SK-N-SH (cell line): Measurements from ENCODE around the gene PIERCE2. TPM values are rescaled to one million over a fixed set of nuclear protein-coding genes. Genes with fewer than 3 reads are reported as not detected.

Experiments
- CTCF ChIA-PET: fragments of 300-600, 350-600 bp; formaldehyde crosslinking; extraction: SDS; loops from one replicate; lab custom pipeline; 2021; lab: Yijun Ruan, JAX
- POLR2A ChIA-PET: fragments of 350-600 bp; sonication (Branson Sonifier 250); formaldehyde crosslinking; extraction: SDS; loops from one replicate; lab custom pipeline; 2020; ENCODE audit warnings: antibody characterized with exemption, inconsistent platforms; lab: Yijun Ruan, JAX
- DNase-seq: peaks from one replicate; pipeline ENCODE4 v3.0.0; 2012
- H2AFZ ChIP-seq: fragments of 200-600 bp; sonication (generic); 2 replicates; pipeline ENCODE4 v1.8.1; 2016; ENCODE audit warnings: antibody characterized with exemption, mild to moderate bottlenecking, low read depth
- H3F3A ChIP-seq: fragments of 200-600 bp; sonication (generic); replicated peaks from 2 replicates; pipeline ENCODE3; 2016; ENCODE audit warnings: antibody characterized with exemption, mild to moderate bottlenecking; ENCODE audit not compliant: insufficient read depth
- H3K27ac ChIP-seq, 2 experiments: fragments of 200-500 bp in 1 of 2; fragments of 200-600 bp in 1 of 2; sonication (Bioruptor generic) in 1 of 2; sonication (generic), shearing (Covaris generic) in 1 of 2; 2 replicates each; pipeline versions ENCODE4 v1.5.1 to v1.6.1; 2014 to 2016; ENCODE audit warnings: low read depth in 2 of 2, inconsistent platforms in 1 of 2, low read length in 1 of 2, mild to moderate bottlenecking in 1 of 2, mixed read lengths in 1 of 2
- H3K27me3 ChIP-seq: fragments of 200-600 bp; sonication (generic), shearing (Covaris generic); 2 replicates; pipeline ENCODE4 v1.6.1; 2016; ENCODE audit warnings: mixed run types; ENCODE audit not compliant: insufficient read depth
- H3K36me3 ChIP-seq, 2 experiments: fragments of 200-500 bp in 1 of 2; fragments of 200-600 bp in 1 of 2; sonication (Bioruptor generic) in 1 of 2; sonication (generic) in 1 of 2; replicated peaks in 1 of 2; 2 replicates each; pipeline versions ENCODE3 to v1.5.1; 2014 to 2016; ENCODE audit warnings: low read length in 1 of 2, mild to moderate bottlenecking in 1 of 2; ENCODE audit not compliant: insufficient read depth in 2 of 2, control insufficient read depth in 1 of 2
- H3K4me1 ChIP-seq, 2 experiments: fragments of 200-500 bp in 1 of 2; fragments of 200-600 bp in 1 of 2; sonication (Bioruptor generic) in 1 of 2; sonication (generic), shearing (Covaris generic) in 1 of 2; 2 replicates each; pipeline versions ENCODE4 v1.5.1 to v1.6.1; 2014 to 2016; ENCODE audit warnings: low read depth in 1 of 2, low read length in 1 of 2, mixed run types in 1 of 2; ENCODE audit not compliant: insufficient read depth in 2 of 2, control insufficient read depth in 1 of 2
- H3K4me2 ChIP-seq: fragments of 200-600 bp; sonication (generic), shearing (Covaris generic); 2 replicates; pipeline ENCODE4 v1.6.1; 2017; ENCODE audit warnings: mixed run types
- H3K4me3 ChIP-seq, 2 experiments: fragments of 200-500 bp in 1 of 2; fragments of 200-600 bp in 1 of 2; sonication (Bioruptor generic) in 1 of 2; sonication (generic), shearing (Covaris generic) in 1 of 2; 2 replicates each; pipeline versions ENCODE4 v1.5.1 to v1.8.1; 2014 to 2016; ENCODE audit warnings: low read depth in 2 of 2, inconsistent platforms in 1 of 2, low read length in 1 of 2, mild to moderate bottlenecking in 1 of 2, mixed read lengths in 1 of 2, moderate library complexity in 1 of 2
- H3K79me2 ChIP-seq: fragments of 200-600 bp; sonication (generic); 2 replicates; pipeline ENCODE4 v1.8.1; 2017; ENCODE audit warnings: mild to moderate bottlenecking; ENCODE audit not compliant: insufficient read depth
- H3K9ac ChIP-seq: fragments of 200-600 bp; sonication (generic); 2 replicates; pipeline ENCODE4 v1.6.1; 2017; ENCODE audit warnings: mixed run types
- H3K9me2 ChIP-seq: fragments of 200-600 bp; sonication (generic); 2 replicates; pipeline ENCODE4 v1.6.1; 2017; ENCODE audit warnings: mixed run types
- H3K9me3 ChIP-seq: fragments of 200-600 bp; sonication (generic); 2 replicates; pipeline ENCODE4 v1.6.1; 2017; ENCODE audit warnings: mixed run types, mild to moderate bottlenecking, moderate library complexity
- H4K20me1 ChIP-seq: fragments of 200-600 bp; sonication (generic); 2 replicates; pipeline ENCODE4 v1.6.1; 2017; ENCODE audit warnings: mild to moderate bottlenecking, mixed run types; ENCODE audit not compliant: insufficient read depth
- CTCF ChIP-seq: fragments of 200-600 bp; sonication (generic); IDR thresholded peaks from 2 replicates; pipeline ENCODE4 v1.6.1; 2017; ENCODE audit warnings: antibody characterized with exemption, mild to moderate bottlenecking, moderate library complexity
- FOSL2 ChIP-seq: IDR thresholded peaks from 2 replicates; pipeline ENCODE4 v1.4.0; 2012; ENCODE audit warnings: low read depth, mild to moderate bottlenecking, moderate library complexity, borderline replicate concordance
- FOXJ3 ChIP-seq: sonication (generic); formaldehyde crosslinking; IDR thresholded peaks from 2 replicates; pipeline ENCODE4 v1.5.1; 2020; ENCODE audit warnings: mild to moderate bottlenecking, missing genetic modification reagents
- GATA2 ChIP-seq: sonication (generic); formaldehyde crosslinking; IDR thresholded peaks from 2 replicates; pipeline ENCODE4 v1.5.0; 2020; ENCODE audit warnings: mild to moderate bottlenecking, missing genetic modification reagents
- JUND ChIP-seq: IDR thresholded peaks from 2 replicates; pipeline ENCODE4 v1.4.0; 2012
- MAX ChIP-seq: IDR thresholded peaks from 2 replicates; pipeline ENCODE4 v1.4.0; 2012; ENCODE audit warnings: low read depth
- MXI1 ChIP-seq: IDR thresholded peaks from 2 replicates; pipeline ENCODE4 v1.6.1; 2012; ENCODE audit warnings: mild to moderate bottlenecking, low read depth, low read length, improper control_type of control experiment
- NFIC ChIP-seq: IDR thresholded peaks from 2 replicates; pipeline ENCODE4 v1.4.0; 2012; ENCODE audit warnings: borderline replicate concordance
- NRF1 ChIP-seq: IDR thresholded peaks from 2 replicates; pipeline ENCODE4 v1.6.1; 2012; ENCODE audit warnings: low read depth, mild to moderate bottlenecking, low read length
- RAD21 ChIP-seq: IDR thresholded peaks from 2 replicates; pipeline ENCODE4 v1.6.1; 2012; ENCODE audit warnings: mild to moderate bottlenecking, low read length
- RCOR1 ChIP-seq: fragments of 150-350 bp; IDR thresholded peaks from 2 replicates; pipeline ENCODE4 v1.6.1; 2017; ENCODE audit warnings: antibody characterized with exemption, low read length
- SIN3A ChIP-seq: IDR thresholded peaks from 2 replicates; pipeline ENCODE4 v1.6.1; 2012; ENCODE audit warnings: low read depth, mild to moderate bottlenecking, low read length, moderate library complexity, borderline replicate concordance
- SMC3 ChIP-seq: IDR thresholded peaks from 2 replicates; pipeline ENCODE4 v1.6.1; 2012; ENCODE audit warnings: low read depth, low read length, improper control_type of control experiment
- TCF12 ChIP-seq: IDR thresholded peaks from 2 replicates; pipeline ENCODE4 v1.4.0; 2012
- USF2 ChIP-seq: fragments of 150-350 bp; IDR thresholded peaks from 2 replicates; pipeline ENCODE4 v1.6.1; 2017; ENCODE audit warnings: antibody characterized with exemption, low read length, low read depth, borderline replicate concordance
- YY1 ChIP-seq: IDR thresholded peaks from 2 replicates; pipeline ENCODE4 v1.4.0; 2012; ENCODE audit warnings: low read depth, mild to moderate bottlenecking
- ZBTB33 ChIP-seq: IDR thresholded peaks from 2 replicates; pipeline ENCODE4 v1.4.0; 2012; ENCODE audit warnings: low read depth, borderline replicate concordance
- WGBS: methylation state at CpG from one replicate; pipeline ENCODE4 v1.1.6; 2017; ENCODE audit warnings: low lambda C conversion rate; 5-methylcytosine and 5-hydroxymethylcytosine counted together
- polyA plus RNA-seq, 3 experiments: library from polyadenylated mRNA; depleted of rRNA; stranded (reverse); fragments of >200 nt; gene quantifications; 2 replicates each; pipeline ENCODE4 v1.2.3, GENCODE V29; 2012

Gene PIERCE2
- polyA plus RNA-seq, 1 of the 3 experiments (the other 2 are of a cell fraction), result 2.5 TPM

- Histone ChIP-seq H3K4me1 (no peaks in the 10 kb centered on the region), H3K4me3 (no peak overlapping the region), H3K27me3 (no peaks in the 10 kb centered on the region), H2AFZ (no peak overlapping the region), H3K79me2 (no peaks in the 10 kb centered on the region), H3K36me3 (no peaks in the 10 kb centered on the region), H3K9me3 (no peaks in the 10 kb centered on the region), H3K4me2 (no peak overlapping the region), H3K27ac (0 out of 4 replicates have a peak overlapping the region, but pooled peaks of 1 of the 2 experiments have one; percentile 17), H3F3A (no peaks in the 10 kb centered on the region), H3K9ac (no peak overlapping the region), H4K20me1 (no peaks in the 10 kb centered on the region), H3K9me2 (no peaks in the 10 kb centered on the region)
- ChIA-PET CTCF (interaction anchor here (0.7 to 1.1 kb wide), 5 partner anchors 14 to 311 kb away, joined by 3 to 6 read pairs (median 3); no protein-coding TSS in a partner anchor), POLR2A (no interaction called here)
- TF ChIP-seq SIN3A, result no peak
- no peak for TF ChIP-seq MXI1
- TF ChIP-seq ZBTB33, result no peak
- TF ChIP-seq RCOR1, result no peak
- TF ChIP-seq FOSL2, result no peak
- no peak for TF ChIP-seq JUND
- TF ChIP-seq MAX, result no peak
- TF ChIP-seq TCF12, result no peak
- TF ChIP-seq FOXJ3 (CRISPR knock-in tag), result no peak
- TF ChIP-seq CTCF, result no peak
- no peak for TF ChIP-seq YY1
- no peak for TF ChIP-seq GATA2 (CRISPR knock-in tag)
- no peak for TF ChIP-seq SMC3
- DNase-seq, result no peak
Measured at GRCh38 chr15:55420171-55420866, 12.0 kb downstream of the PIERCE2 start.

- CTCF ChIA-PET, result interaction anchor here (1.1 to 2.6 kb wide), 3 partner anchors 12 to 14 kb away, joined by 3 to 8 read pairs (median 4); no protein-coding TSS in a partner anchor
- POLR2A ChIA-PET, result no interaction called here
- Histone ChIP-seq H3K9me3 (no peaks in the 10 kb centered on the region), H3K4me3 (no peak overlapping the region), H3K9me2 (no peaks in the 10 kb centered on the region), H4K20me1 (no peaks in the 10 kb centered on the region), H3K36me3 (no peaks in the 10 kb centered on the region), H3K79me2 (no peaks in the 10 kb centered on the region), H3K4me1 (no peaks in the 10 kb centered on the region), H3K9ac (no peak overlapping the region), H2AFZ (no peak overlapping the region), H3K4me2 (no peak overlapping the region), H3K27ac (no peak overlapping the region), H3F3A (no peaks in the 10 kb centered on the region), H3K27me3 (no peaks in the 10 kb centered on the region)
- WGBS, result 0% methylated on average over 1 of the region's 1 CpG
- DNase-seq, result no peak
- TF ChIP-seq NFIC (no peak), SIN3A (no peak), MXI1 (no peak), RAD21 (no peak), SMC3 (no peak), ZBTB33 (no peak), RCOR1 (no peak), NRF1 (no peak), USF2 (no peak)
Measured at GRCh38 chr15:55422089-55422488, 13.8 kb downstream of the PIERCE2 start.
